ENCODE results near the gene C6orf141. TPM values are rescaled to one million over a fixed set of nuclear protein-coding genes. Genes with fewer than 3 reads are reported as not detected.

Gene C6orf141
- total RNA-seq, 1 donor, result 5.7 TPM

DNA sequence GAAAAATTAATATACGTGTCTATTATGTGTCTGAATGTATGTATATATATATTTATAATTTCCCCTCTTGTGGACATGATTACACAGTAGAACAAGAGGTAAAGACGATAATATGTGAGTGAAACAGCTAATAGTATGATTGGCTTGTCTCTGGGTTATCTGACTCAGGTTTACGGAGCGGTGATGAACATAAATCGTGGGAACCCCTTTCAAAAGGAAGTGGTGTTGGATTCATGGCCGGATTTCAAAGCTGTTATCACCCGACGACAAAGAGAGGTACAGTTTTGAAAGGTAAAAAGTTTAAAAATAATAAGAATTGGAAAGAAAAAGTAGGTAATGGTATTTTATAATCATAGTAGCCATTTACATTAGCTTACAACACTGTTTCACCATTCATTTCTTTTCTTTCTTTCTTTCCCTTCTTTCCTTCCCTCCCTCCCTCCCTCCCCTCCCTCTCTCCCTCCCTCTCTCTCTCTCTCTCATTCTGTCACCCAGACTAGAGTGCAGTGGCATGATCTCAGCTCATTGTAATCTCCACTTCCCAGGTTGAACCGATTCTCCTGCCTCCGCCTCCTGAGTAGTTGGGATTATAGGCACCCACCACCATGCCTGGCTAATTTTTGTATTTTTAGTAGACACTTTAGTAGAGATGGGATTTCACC lies 34.9 kb upstream of the C6orf141 start:
- no peak for DNase-seq (ENCODE audit: low read depth)
- TF ChIP-seq, protein P1, sequence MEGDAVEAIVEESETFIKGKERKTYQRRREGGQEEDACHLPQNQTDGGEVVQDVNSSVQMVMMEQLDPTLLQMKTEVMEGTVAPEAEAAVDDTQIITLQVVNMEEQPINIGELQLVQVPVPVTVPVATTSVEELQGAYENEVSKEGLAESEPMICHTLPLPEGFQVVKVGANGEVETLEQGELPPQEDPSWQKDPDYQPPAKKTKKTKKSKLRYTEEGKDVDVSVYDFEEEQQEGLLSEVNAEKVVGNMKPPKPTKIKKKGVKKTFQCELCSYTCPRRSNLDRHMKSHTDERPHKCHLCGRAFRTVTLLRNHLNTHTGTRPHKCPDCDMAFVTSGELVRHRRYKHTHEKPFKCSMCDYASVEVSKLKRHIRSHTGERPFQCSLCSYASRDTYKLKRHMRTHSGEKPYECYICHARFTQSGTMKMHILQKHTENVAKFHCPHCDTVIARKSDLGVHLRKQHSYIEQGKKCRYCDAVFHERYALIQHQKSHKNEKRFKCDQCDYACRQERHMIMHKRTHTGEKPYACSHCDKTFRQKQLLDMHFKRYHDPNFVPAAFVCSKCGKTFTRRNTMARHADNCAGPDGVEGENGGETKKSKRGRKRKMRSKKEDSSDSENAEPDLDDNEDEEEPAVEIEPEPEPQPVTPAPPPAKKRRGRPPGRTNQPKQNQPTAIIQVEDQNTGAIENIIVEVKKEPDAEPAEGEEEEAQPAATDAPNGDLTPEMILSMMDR (IDR thresholded peaks at IDR 0.05; ENCODE audit: insufficient read depth, low read length), result no peak
- no peak overlapping the region for H3K4me3 ChIP-seq (ENCODE audit: low read depth, low read length)

DNA sequence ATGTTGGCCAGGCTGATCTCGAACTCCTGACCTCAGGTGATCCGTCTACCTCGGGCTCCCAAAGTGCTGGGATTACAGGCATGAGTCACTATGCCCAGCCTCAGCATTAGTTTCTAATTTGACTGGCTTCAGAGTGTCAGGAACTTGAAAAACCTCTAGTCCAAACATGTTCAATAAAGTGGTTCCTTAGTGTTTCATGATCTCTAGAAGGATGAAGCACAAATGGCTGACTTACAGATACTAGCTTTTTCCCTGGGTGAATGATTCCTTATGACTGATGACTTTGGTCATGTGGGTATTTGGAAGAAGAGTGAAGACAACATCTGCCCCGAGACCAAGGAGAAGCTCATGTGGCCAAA lies 34.3 kb upstream of the C6orf141 start:
- no peak overlapping the region for H3K4me3 ChIP-seq (ENCODE audit: low read depth, low read length)
- TF ChIP-seq, protein P1 (IDR thresholded peaks at IDR 0.05; ENCODE audit: insufficient read depth, low read length), result no peak
- DNase-seq (ENCODE audit: low read depth), result no peak

DNA sequence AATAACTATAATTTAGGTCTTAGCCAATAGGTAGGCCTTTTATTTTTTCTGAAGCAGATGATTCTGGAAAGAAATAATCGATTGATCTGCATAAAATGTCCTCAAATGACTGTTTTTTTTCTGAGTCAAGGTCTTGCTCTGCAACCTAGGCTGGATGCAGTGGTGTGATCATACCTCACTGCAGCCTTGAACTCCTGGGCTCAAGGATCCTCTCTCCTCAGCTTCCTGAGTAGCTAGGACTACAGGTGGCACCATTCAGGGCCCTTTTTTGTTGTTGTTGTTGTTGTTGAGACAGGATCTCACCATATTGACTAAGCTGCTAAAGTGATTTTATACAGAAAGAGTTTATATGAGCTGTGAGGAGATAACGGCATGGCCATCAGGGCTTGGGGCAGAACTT lies 32.5 kb upstream of the C6orf141 start:
- TF ChIP-seq, protein P1 (IDR thresholded peaks at IDR 0.05; ENCODE audit: insufficient read depth, low read length), result no peak
- H3K4me3 ChIP-seq (ENCODE audit: low read depth, low read length), result no peak overlapping the region
- DNase-seq (ENCODE audit: low read depth), result no peak

DNA sequence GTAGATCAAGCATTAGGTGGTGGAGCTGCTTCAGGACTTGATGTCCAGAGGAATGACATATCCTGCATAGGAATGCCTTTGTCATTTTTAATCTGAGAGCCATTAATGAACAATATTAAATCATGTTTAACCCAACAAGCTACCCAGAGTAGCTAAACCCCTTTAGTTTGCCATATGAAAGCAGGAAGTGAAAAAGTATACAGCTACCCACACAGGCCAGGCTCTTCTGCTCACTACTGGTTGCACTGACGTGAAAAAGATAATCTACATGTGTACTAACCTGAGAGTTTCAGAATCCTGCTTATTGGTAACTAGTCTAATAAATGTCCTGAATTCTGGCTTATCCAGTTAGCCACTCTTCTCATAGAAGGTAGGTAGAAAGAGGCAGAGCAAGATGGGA lies 30.8 kb upstream of the C6orf141 start:
- no peak overlapping the region for H3K4me3 ChIP-seq (ENCODE audit: low read depth, low read length)
- DNase-seq (ENCODE audit: low read depth), result no peak
- TF ChIP-seq, protein P1 (IDR thresholded peaks at IDR 0.05; ENCODE audit: insufficient read depth, low read length), result no peak

DNA sequence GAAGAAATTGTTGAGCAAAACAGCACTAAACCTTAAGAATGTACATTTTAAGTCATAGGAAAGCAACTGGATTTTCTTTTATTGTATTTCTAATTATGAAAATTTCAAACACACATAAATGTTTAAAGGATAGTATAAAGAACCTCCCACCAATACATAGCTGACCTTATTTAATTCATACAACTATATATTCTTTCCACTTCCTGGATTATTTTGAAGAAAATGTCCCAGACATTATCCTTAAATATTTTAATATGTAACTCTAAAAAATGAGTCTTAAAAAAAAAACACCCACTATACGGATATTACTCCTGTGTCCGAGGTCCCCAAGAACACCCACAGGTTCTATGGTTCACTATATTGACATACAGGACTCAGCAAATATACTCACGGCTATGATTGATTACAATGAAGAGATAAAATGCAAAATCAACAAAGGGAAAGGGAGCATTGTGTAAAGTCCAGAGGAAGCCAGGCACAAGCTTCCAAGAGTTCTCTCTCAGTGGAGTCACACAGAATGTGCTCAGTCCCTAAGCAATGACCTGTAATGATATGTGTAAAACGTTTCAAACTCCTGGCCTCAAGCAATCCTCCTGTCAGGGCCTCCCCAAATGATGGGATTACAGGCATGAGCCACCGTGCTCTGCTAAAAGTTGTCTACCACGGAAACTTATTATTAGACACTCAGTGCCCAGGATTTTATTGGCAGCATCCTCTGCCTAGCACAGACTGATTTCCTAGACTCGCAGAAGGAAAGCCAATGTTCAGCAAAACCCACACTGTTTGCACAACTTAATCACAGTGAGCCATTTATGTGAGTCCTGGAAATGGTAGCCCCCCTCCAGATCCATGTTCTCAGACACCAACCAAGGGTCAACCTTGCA lies 27.5 kb upstream of the C6orf141 start:
- TF ChIP-seq, protein P1 (IDR thresholded peaks at IDR 0.05; ENCODE audit: insufficient read depth, low read length), result no peak
- no peak for DNase-seq (ENCODE audit: low read depth)
- no peak overlapping the region for H3K4me3 ChIP-seq (ENCODE audit: low read depth, low read length)

DNA sequence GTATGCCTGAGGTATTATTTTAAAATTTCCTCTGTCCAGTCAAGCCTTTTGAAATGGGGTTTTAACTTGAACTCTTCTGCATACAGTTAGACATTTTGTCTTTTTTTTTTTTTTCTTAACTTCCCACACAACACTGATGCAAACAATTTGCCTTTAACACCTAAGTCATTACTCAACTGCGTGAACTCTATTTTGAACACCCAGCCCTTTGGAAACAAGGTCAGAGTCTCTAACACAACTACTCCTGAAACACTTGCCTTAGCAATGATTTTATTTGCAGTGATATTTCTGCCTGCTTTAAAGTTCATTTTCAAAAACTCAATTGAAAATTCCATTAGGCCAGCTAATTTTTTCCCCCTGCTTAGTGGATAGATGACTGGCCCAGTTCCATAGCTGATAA lies 26.6 kb upstream of the C6orf141 start:
- TF ChIP-seq, protein P1 (IDR thresholded peaks at IDR 0.05; ENCODE audit: insufficient read depth, low read length), result no peak
- no peak for DNase-seq (ENCODE audit: low read depth)
- no peak overlapping the region for H3K4me3 ChIP-seq (ENCODE audit: low read depth, low read length)

Data from fibroblast of the aortic adventitia (primary cell).